Body of pancreas (tissue), 4 donors: ENCODE data around the gene MAD1L1.

Source experiments
- POLR2A ChIP-seq, 3 donors: fragments of 450-650 bp; IDR thresholded peaks; one replicate each; pipeline ENCODE4 v1.6.1; 2016; ENCODE audit warnings: antibody characterized with exemption in 3 of 3, mild to moderate bottlenecking in 2 of 3
- TF ChIP-seq, protein P1 (sequence below), 7 experiments: fragments of 450-650 bp in 4 of 7; fragments of 200-600 bp in 3 of 7; sonication (generic) in 3 of 7; IDR thresholded peaks; one replicate each; pipeline ENCODE4 v1.5.1; 2016 to 2019; ENCODE audit warnings: antibody characterized with exemption in 7 of 7

- TF ChIP-seq, protein P1, sequence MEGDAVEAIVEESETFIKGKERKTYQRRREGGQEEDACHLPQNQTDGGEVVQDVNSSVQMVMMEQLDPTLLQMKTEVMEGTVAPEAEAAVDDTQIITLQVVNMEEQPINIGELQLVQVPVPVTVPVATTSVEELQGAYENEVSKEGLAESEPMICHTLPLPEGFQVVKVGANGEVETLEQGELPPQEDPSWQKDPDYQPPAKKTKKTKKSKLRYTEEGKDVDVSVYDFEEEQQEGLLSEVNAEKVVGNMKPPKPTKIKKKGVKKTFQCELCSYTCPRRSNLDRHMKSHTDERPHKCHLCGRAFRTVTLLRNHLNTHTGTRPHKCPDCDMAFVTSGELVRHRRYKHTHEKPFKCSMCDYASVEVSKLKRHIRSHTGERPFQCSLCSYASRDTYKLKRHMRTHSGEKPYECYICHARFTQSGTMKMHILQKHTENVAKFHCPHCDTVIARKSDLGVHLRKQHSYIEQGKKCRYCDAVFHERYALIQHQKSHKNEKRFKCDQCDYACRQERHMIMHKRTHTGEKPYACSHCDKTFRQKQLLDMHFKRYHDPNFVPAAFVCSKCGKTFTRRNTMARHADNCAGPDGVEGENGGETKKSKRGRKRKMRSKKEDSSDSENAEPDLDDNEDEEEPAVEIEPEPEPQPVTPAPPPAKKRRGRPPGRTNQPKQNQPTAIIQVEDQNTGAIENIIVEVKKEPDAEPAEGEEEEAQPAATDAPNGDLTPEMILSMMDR (IDR thresholded peaks at IDR 0.05), result no peak
- no peak for TF ChIP-seq POLR2A (IDR thresholded peaks at IDR 0.05)
Measured at GRCh38 chr7:1951159-1951536, 281.6 kb downstream of the MAD1L1 start.
